Measurements from ENCODE around the gene FHOD3. TPM values are rescaled to one million over a fixed set of nuclear protein-coding genes. Genes with fewer than 3 reads are reported as not detected.

The FHOD3 gene
- total and polyA plus RNA-seq, 2 experiments from 2014 or later: 2.7 to 8.7 TPM

- Histone ChIP-seq H3K27ac (ENCODE audit: low read depth) (no peak overlapping the region), H3K79me2 (replicated peaks; ENCODE audit: insufficient read depth) (no peaks in the 10 kb centered on the region), H4K20me1 (replicated peaks; ENCODE audit: insufficient read depth) (no peaks in the 10 kb centered on the region), H3K36me3 (ENCODE audit: insufficient read depth) (no peaks in the 10 kb centered on the region), H3K4me1 (ENCODE audit: insufficient read depth) (no peaks in the 10 kb centered on the region), H3K9me2 (ENCODE audit: insufficient read depth) (peaks cover 38% of the 10 kb centered on the region), H2AFZ (no peak overlapping the region), H3F3A (replicated peaks; ENCODE audit: low read depth) (no peaks in the 10 kb centered on the region), H3K4me2 (no peak overlapping the region), H3K4me3 (no peak overlapping the region), H3K27me3 (ENCODE audit: insufficient read depth) (no peaks in the 10 kb centered on the region)
- ATAC-seq (no peak), DNase-seq (ENCODE audit: low spot score) (no peak)
- TF ChIP-seq ETS1 (IDR thresholded peaks at IDR 0.05): no peak
- TF ChIP-seq REST (IDR thresholded peaks at IDR 0.05; ENCODE audit: unreplicated experiment): no peak
- no peak for TF ChIP-seq JUNB (IDR thresholded peaks at IDR 0.05; ENCODE audit: unreplicated experiment)
- TF ChIP-seq EZH2 (IDR thresholded peaks at IDR 0.05; ENCODE audit: low read depth, unreplicated experiment): no peak
- TF ChIP-seq STAT1 (IDR thresholded peaks at IDR 0.05; ENCODE audit: unreplicated experiment): no peak
- TF ChIP-seq POLR2AphosphoS5 (IDR thresholded peaks at IDR 0.05; ENCODE audit: low read depth): no peak
- TF ChIP-seq ZNF114 (CRISPR knock-in tag; IDR thresholded peaks at IDR 0.05): no peak
- TF ChIP-seq, protein P1, sequence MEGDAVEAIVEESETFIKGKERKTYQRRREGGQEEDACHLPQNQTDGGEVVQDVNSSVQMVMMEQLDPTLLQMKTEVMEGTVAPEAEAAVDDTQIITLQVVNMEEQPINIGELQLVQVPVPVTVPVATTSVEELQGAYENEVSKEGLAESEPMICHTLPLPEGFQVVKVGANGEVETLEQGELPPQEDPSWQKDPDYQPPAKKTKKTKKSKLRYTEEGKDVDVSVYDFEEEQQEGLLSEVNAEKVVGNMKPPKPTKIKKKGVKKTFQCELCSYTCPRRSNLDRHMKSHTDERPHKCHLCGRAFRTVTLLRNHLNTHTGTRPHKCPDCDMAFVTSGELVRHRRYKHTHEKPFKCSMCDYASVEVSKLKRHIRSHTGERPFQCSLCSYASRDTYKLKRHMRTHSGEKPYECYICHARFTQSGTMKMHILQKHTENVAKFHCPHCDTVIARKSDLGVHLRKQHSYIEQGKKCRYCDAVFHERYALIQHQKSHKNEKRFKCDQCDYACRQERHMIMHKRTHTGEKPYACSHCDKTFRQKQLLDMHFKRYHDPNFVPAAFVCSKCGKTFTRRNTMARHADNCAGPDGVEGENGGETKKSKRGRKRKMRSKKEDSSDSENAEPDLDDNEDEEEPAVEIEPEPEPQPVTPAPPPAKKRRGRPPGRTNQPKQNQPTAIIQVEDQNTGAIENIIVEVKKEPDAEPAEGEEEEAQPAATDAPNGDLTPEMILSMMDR (conservative IDR thresholded peaks at IDR 0.05; ENCODE audit: low read depth in 2 of 2): no peak
- TF ChIP-seq NANOG (IDR thresholded peaks at IDR 0.05; ENCODE audit: borderline replicate concordance): no peak
- TF ChIP-seq ZNF462 (CRISPR knock-in tag; IDR thresholded peaks at IDR 0.05): no peak
- TF ChIP-seq CREB1 (CRISPR knock-in tag; IDR thresholded peaks at IDR 0.05; ENCODE audit: low read depth): no peak
- TF ChIP-seq EZH2phosphoT487 (IDR thresholded peaks at IDR 0.05; ENCODE audit: unreplicated experiment): no peak
- TF ChIP-seq ZNF331 (CRISPR knock-in tag; IDR thresholded peaks at IDR 0.05; ENCODE audit: low read depth): no peak
- no peak overlapping the region for H3K27ac Mint-ChIP-seq
- no peaks in the 10 kb centered on the region for H3K9me3 Mint-ChIP-seq
- no peaks in the 10 kb centered on the region for H3K36me3 Mint-ChIP-seq (ENCODE audit: low read depth)
- peaks cover 12% of the 10 kb centered on the region for H3K4me1 Mint-ChIP-seq
- H3K27me3 Mint-ChIP-seq (ENCODE audit: insufficient read depth, low read depth, poor library complexity): no peaks in the 10 kb centered on the region
- no peak overlapping the region for H3K4me3 Mint-ChIP-seq
Measured at GRCh38 chr18:36488131-36488530, 190.6 kb downstream of the FHOD3 start.
